ENCODE measurements around the gene AHNAK. TPM values are rescaled to one million over a fixed set of nuclear protein-coding genes. Genes with fewer than 3 reads are reported as not detected.
"Not testable (repeated sequence)": the region's sequence is repeated elsewhere in the genome, so short reads cannot be mapped to it uniquely, and the experiment has no call there.

AHNAK gene
- total RNA-seq, 1 donor from 2014 or later = 546 TPM

- no peak for DNase-seq (ENCODE audit: low spot score)
Measured at GRCh38 chr11:62459080-62459479, 87.5 kb downstream of the AHNAK start.

- DNase-seq (ENCODE audit: low spot score) = no peak
Measured at GRCh38 chr11:62458212-62459002, 88.2 kb downstream of the AHNAK start.

GRCh38 chr11:62457478-62457877 is 89.1 kb downstream of the AHNAK start:
- no peak for DNase-seq (ENCODE audit: low spot score)

- no peak for DNase-seq (ENCODE audit: low spot score)
Measured at GRCh38 chr11:62456630-62457029, 90.0 kb downstream of the AHNAK start.

- no peak for DNase-seq (ENCODE audit: low spot score)
Measured at GRCh38 chr11:62452839-62453468, 93.7 kb downstream of the AHNAK start.

- no peak for DNase-seq (ENCODE audit: low spot score)
Measured at GRCh38 chr11:62452261-62452660, 94.3 kb downstream of the AHNAK start.

GRCh38 chr11:62451241-62451621 is 95.4 kb downstream of the AHNAK start:
- DNase-seq (ENCODE audit: low spot score) = no peak

- no peak for DNase-seq (ENCODE audit: low spot score)
Measured at GRCh38 chr11:62450543-62451240, 95.9 kb downstream of the AHNAK start.

- DNase-seq (ENCODE audit: low spot score) = not testable (repeated sequence)
Measured at GRCh38 chr11:62449912-62450311, 96.7 kb downstream of the AHNAK start.

GRCh38 chr11:62449451-62449851 is 97.2 kb downstream of the AHNAK start:
- no peak for DNase-seq (ENCODE audit: low spot score)

GRCh38 chr11:62446091-62446490 is 100.5 kb downstream of the AHNAK start:
- no peak for DNase-seq (ENCODE audit: low spot score)

- peak; percentile 57 for DNase-seq (ENCODE audit: low spot score)
Measured at GRCh38 chr11:62445314-62445740, 101.3 kb downstream of the AHNAK start.

- no peak for DNase-seq (ENCODE audit: low spot score)
Measured at GRCh38 chr11:62444835-62445234, 101.8 kb downstream of the AHNAK start.

- DNase-seq (ENCODE audit: low spot score) = peak; percentile 78
Measured at GRCh38 chr11:62444236-62444833, 102.3 kb downstream of the AHNAK start.

- DNase-seq (ENCODE audit: low spot score) = peak; percentile 50
Measured at GRCh38 chr11:62443390-62444235, 103.0 kb downstream of the AHNAK start.

- DNase-seq (ENCODE audit: low spot score) = peak; percentile 61
Measured at GRCh38 chr11:62439785-62440602, 106.6 kb downstream of the AHNAK start.

- DNase-seq (ENCODE audit: low spot score) = no peak
Measured at GRCh38 chr11:62438641-62439040, 108.0 kb downstream of the AHNAK start.

- no peak for DNase-seq (ENCODE audit: low spot score)
Measured at GRCh38 chr11:62437616-62438015, 109.0 kb downstream of the AHNAK start.

- DNase-seq (ENCODE audit: low spot score) = no peak
Measured at GRCh38 chr11:62435846-62436660, 110.6 kb downstream of the AHNAK start.

- DNase-seq (ENCODE audit: low spot score) = no peak
Measured at GRCh38 chr11:62433904-62434276, 112.7 kb downstream of the AHNAK start.
